Neural progenitor cell (in vitro differentiated cells): ENCODE results near the gene PLEKHO2. TPM values are rescaled to one million over a fixed set of nuclear protein-coding genes. Genes with fewer than 3 reads are reported as not detected.

ENCODE experiments used
- DNase-seq: peaks from one replicate; pipeline ENCODE4 v3.0.0-alpha.2; 2016; ENCODE audit warnings: low spot score
- H2AFZ ChIP-seq: fragments of 200-600 bp; sonication (generic); replicated peaks from 2 replicates; pipeline ENCODE4 v1.6.1; 2016; ENCODE audit warnings: antibody characterized with exemption
- H3F3A ChIP-seq: fragments of 200-600 bp; sonication (generic); 2 replicates; pipeline ENCODE4 v1.6.1; 2016; ENCODE audit warnings: antibody characterized with exemption, low read depth
- H3K27ac ChIP-seq: fragments of 200-600 bp; sonication (generic); 2 replicates; pipeline ENCODE4 v1.5.1; 2016; ENCODE audit warnings: mild to moderate bottlenecking
- H3K27me3 ChIP-seq: fragments of 200-600 bp; sonication (generic); 2 replicates; pipeline ENCODE4 v1.6.1; 2016; ENCODE audit warnings: mild to moderate bottlenecking, moderate library complexity
- H3K36me3 ChIP-seq: fragments of 200-600 bp; sonication (generic); 2 replicates; pipeline ENCODE4 v1.5.1; 2016
- H3K4me1 ChIP-seq: fragments of 200-600 bp; sonication (generic); 2 replicates; pipeline ENCODE4 v1.6.1; 2016; ENCODE audit warnings: mixed run types
- H3K4me2 ChIP-seq: fragments of 200-600 bp; sonication (generic); 2 replicates; pipeline ENCODE4 v1.6.1; 2016
- H3K4me3 ChIP-seq: fragments of 200-600 bp; sonication (generic); 2 replicates; pipeline ENCODE4 v1.5.1; 2016
- H3K79me2 ChIP-seq: fragments of 200-600 bp; sonication (generic); 2 replicates; pipeline ENCODE4 v1.6.1; 2016; ENCODE audit warnings: low read depth
- H3K9ac ChIP-seq: fragments of 200-600 bp; sonication (generic); 2 replicates; pipeline ENCODE4 v1.6.1; 2016
- H3K9me3 ChIP-seq: fragments of 200-600 bp; sonication (generic); 2 replicates; pipeline ENCODE4 v1.5.1; 2016; ENCODE audit warnings: low read depth
- H4K20me1 ChIP-seq: fragments of 200-600 bp; sonication (generic); 2 replicates; pipeline ENCODE4 v1.6.1; 2016; ENCODE audit warnings: low read depth
- H3K27ac Mint-ChIP-seq: 3 replicates; pipeline ENCODE4 v1.8.0; 2021; ENCODE audit warnings: mixed read lengths
- H3K27me3 Mint-ChIP-seq: 2 replicates; pipeline ENCODE4 v1.8.0; 2022; ENCODE audit warnings: low read depth, mild to moderate bottlenecking, inconsistent platforms, moderate library complexity, mixed read lengths; ENCODE audit not compliant: insufficient read depth
- H3K36me3 Mint-ChIP-seq: 3 replicates; pipeline ENCODE4 v1.8.0; 2021; ENCODE audit warnings: mixed read lengths
- H3K4me1 Mint-ChIP-seq: 3 replicates; pipeline ENCODE4 v1.8.0; 2021; ENCODE audit warnings: mixed read lengths
- H3K4me3 Mint-ChIP-seq: 3 replicates; pipeline ENCODE4 v1.8.0; 2021; ENCODE audit warnings: mild to moderate bottlenecking, moderate library complexity, mixed read lengths
- H3K9me3 Mint-ChIP-seq: 3 replicates; pipeline ENCODE4 v1.8.0; 2020; ENCODE audit warnings: mixed read lengths
- EZH2 ChIP-seq: fragments of 200-600 bp; sonication (generic); IDR thresholded peaks from 2 replicates; pipeline ENCODE4 v1.6.1; 2017; ENCODE audit warnings: antibody characterized with exemption, mild to moderate bottlenecking, moderate library complexity
- EZH2phosphoT487 ChIP-seq: fragments of 200-600 bp; sonication (generic); IDR thresholded peaks from 2 replicates; pipeline ENCODE4 v1.6.1; 2017; ENCODE audit warnings: antibody characterized with exemption
- total RNA-seq: library from RNA; depleted of rRNA; stranded (reverse); fragments of >200 nt; gene quantifications from 2 replicates; pipeline ENCODE4 v1.2.3, GENCODE V29; 2015; ENCODE audit warnings: low replicate concordance
- TF ChIP-seq, protein P1 (sequence below): fragments of 200-600 bp; sonication (generic); IDR thresholded peaks from 2 replicates; pipeline ENCODE4 v1.5.1; 2017; ENCODE audit warnings: antibody characterized with exemption, mild to moderate bottlenecking

PLEKHO2 gene
- total RNA-seq, 1 donor from 2014 or later, result 7.7 TPM

DNA sequence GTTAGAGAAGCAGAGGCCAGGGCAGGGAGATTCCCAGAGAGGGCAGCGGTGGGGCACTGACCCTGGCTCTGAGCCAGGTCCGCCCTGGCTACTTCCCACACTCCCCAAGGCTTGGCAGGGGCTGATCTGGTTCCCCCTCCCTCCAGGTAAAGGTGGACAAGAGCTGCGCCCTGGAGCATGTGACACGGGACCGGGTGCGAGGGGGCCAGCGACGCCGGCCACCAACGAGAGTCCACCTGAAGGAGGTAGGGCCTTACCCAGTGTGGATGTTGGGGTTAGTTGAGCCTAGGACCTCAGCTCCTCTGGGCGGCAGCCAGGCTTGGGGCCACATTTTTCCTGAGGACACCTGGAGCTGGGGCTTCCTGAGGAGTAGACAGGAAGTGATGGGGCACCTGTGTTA is 19.6 kb downstream of the PLEKHO2 start:
- Histone ChIP-seq H3K9me3 (no peaks in the 10 kb centered on the region), H2AFZ (no peak overlapping the region), H3K4me3 (no peak overlapping the region), H4K20me1 (peaks cover 38% of the 10 kb centered on the region), H3K9ac (no peak overlapping the region), H3K4me1 (peaks cover 50% of the 10 kb centered on the region), H3K36me3 (no peaks in the 10 kb centered on the region), H3F3A (peaks cover 19% of the 10 kb centered on the region), H3K27me3 (no peaks in the 10 kb centered on the region), H3K27ac (no peak overlapping the region), H3K79me2 (peaks cover 22% of the 10 kb centered on the region), H3K4me2 (no peak overlapping the region)
- H3K4me3 Mint-ChIP-seq, result no peak overlapping the region
- H3K27me3 Mint-ChIP-seq, result no peaks in the 10 kb centered on the region
- H3K4me1 Mint-ChIP-seq, result peaks cover 42% of the 10 kb centered on the region
- H3K27ac Mint-ChIP-seq, result no peak overlapping the region
- no peak for DNase-seq
- peaks cover 5% of the 10 kb centered on the region for H3K36me3 Mint-ChIP-seq
- TF ChIP-seq, protein P1, sequence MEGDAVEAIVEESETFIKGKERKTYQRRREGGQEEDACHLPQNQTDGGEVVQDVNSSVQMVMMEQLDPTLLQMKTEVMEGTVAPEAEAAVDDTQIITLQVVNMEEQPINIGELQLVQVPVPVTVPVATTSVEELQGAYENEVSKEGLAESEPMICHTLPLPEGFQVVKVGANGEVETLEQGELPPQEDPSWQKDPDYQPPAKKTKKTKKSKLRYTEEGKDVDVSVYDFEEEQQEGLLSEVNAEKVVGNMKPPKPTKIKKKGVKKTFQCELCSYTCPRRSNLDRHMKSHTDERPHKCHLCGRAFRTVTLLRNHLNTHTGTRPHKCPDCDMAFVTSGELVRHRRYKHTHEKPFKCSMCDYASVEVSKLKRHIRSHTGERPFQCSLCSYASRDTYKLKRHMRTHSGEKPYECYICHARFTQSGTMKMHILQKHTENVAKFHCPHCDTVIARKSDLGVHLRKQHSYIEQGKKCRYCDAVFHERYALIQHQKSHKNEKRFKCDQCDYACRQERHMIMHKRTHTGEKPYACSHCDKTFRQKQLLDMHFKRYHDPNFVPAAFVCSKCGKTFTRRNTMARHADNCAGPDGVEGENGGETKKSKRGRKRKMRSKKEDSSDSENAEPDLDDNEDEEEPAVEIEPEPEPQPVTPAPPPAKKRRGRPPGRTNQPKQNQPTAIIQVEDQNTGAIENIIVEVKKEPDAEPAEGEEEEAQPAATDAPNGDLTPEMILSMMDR, result no peak
- no peak for TF ChIP-seq EZH2phosphoT487
- no peak for TF ChIP-seq EZH2
- no peaks in the 10 kb centered on the region for H3K9me3 Mint-ChIP-seq

DNA sequence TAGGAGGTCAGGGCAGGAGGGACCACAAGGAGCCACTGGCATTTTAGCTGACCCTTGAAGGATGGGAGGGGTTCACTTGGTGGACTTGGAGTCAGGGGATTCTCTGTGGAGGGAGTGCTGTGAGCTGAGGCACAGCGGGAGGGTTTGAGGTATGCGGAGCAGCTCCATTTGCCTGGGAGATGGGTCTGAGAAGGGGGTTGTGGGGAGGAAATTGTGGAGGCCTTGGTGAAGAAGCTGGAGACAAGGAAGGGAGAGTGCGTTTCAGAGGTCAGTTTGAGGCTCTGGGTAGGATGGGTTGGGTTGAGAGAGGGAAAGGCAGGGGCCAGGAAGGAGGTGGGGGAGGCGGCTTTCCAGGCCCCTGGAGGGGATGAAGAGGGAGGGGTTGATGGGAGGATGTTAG is 20.2 kb downstream of the PLEKHO2 start:
- no peaks in the 10 kb centered on the region for H3K27me3 Mint-ChIP-seq
- H3K36me3 Mint-ChIP-seq, result peaks cover 5% of the 10 kb centered on the region
- no peak for DNase-seq
- peak overlapping the region; percentile 33 for H3K4me3 Mint-ChIP-seq
- H3K4me1 Mint-ChIP-seq, result peaks cover 43% of the 10 kb centered on the region
- H3K9me3 ChIP-seq, result no peaks in the 10 kb centered on the region
- H3K27ac ChIP-seq, result no peak overlapping the region
- H3K27ac Mint-ChIP-seq, result peak overlapping the region; percentile 57
- H2AFZ ChIP-seq, result no peak overlapping the region
- H4K20me1 ChIP-seq, result peaks cover 36% of the 10 kb centered on the region
- H3K9me3 Mint-ChIP-seq, result no peaks in the 10 kb centered on the region
- no peak overlapping the region for H3K4me3 ChIP-seq
- H3K27me3 ChIP-seq, result no peaks in the 10 kb centered on the region
- TF ChIP-seq EZH2, result no peak
- TF ChIP-seq EZH2phosphoT487, result no peak
- TF ChIP-seq, protein P1, result no peak
- peaks cover 50% of the 10 kb centered on the region for H3K4me1 ChIP-seq
- peaks cover 22% of the 10 kb centered on the region for H3K79me2 ChIP-seq
- peaks cover 18% of the 10 kb centered on the region for H3F3A ChIP-seq
- H3K4me2 ChIP-seq, result no peak overlapping the region
- H3K9ac ChIP-seq, result no peak overlapping the region
- no peaks in the 10 kb centered on the region for H3K36me3 ChIP-seq

DNA sequence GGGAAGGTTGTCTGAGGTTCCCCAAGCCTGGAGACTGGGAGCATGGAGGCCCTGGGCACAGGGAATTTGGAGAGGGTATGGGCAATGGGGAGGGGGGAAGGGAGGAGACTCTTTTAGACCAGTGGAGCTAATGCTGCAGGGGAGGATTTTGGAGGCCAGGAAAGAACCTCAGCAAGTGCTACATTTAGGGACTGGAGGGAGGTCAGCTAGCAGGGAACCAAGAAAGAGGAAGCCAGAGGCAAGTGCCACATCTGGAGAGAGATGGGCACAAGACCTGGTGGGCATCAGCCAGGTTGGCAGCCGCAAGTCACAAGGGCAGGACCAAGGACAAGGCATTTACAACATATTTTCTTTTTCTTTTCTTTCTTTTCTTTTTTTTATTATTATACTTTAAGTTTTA is 20.7 kb downstream of the PLEKHO2 start:
- no peaks in the 10 kb centered on the region for H3K27me3 ChIP-seq
- Mint-ChIP-seq H3K27ac (no peak overlapping the region), H3K4me1 (peaks cover 41% of the 10 kb centered on the region)

More for the DNA sequence above, 20.7 kb downstream of the PLEKHO2 start:
- no peak for DNase-seq
- Histone ChIP-seq H3K9ac (no peak overlapping the region), H3K36me3 (no peaks in the 10 kb centered on the region), H3K4me2 (no peak overlapping the region), H2AFZ (no peak overlapping the region), H3K4me1 (peaks cover 46% of the 10 kb centered on the region), H4K20me1 (peaks cover 32% of the 10 kb centered on the region), H3K4me3 (no peak overlapping the region), H3F3A (peaks cover 13% of the 10 kb centered on the region), H3K79me2 (peaks cover 18% of the 10 kb centered on the region), H3K27ac (no peak overlapping the region), H3K9me3 (no peaks in the 10 kb centered on the region)
- no peaks in the 10 kb centered on the region for H3K27me3 Mint-ChIP-seq
- TF ChIP-seq, protein P1, result no peak
- TF ChIP-seq EZH2 (no peak), EZH2phosphoT487 (no peak)
- no peak overlapping the region for H3K4me3 Mint-ChIP-seq
- no peaks in the 10 kb centered on the region for H3K9me3 Mint-ChIP-seq
- H3K36me3 Mint-ChIP-seq, result peaks cover 5% of the 10 kb centered on the region
